GM12801 (cell line): ENCODE measurements around the gene TPM2.

Experiments
- CTCF ChIP-seq: IDR thresholded peaks from one replicate; pipeline ENCODE4 v1.5.1; 2011; ENCODE audit warnings: control low read depth; ENCODE audit not compliant: insufficient read length; ENCODE audit errors: extremely low read depth

TPM2 gene

GRCh38 chr9:35669331-35670145 is 20.2 kb downstream of the TPM2 start:
- TF ChIP-seq CTCF = no peak

GRCh38 chr9:35667939-35668338 is 21.8 kb downstream of the TPM2 start:
- TF ChIP-seq CTCF = no peak

GRCh38 chr9:35666549-35666948 is 23.2 kb downstream of the TPM2 start:
- no peak for TF ChIP-seq CTCF

GRCh38 chr9:35666045-35666444 is 23.7 kb downstream of the TPM2 start:
- TF ChIP-seq CTCF = no peak

GRCh38 chr9:35665471-35665818 is 24.3 kb downstream of the TPM2 start:
- no peak for TF ChIP-seq CTCF

- no peak for TF ChIP-seq CTCF
Measured at GRCh38 chr9:35664531-35665470, 24.9 kb downstream of the TPM2 start, which contains the start of gene ARHGEF39. ARHGEF39 (minus strand) TSS chr9:35665195; CDS start chr9:35665169, 26 bp downstream.

GRCh38 chr9:35662437-35662836 is 27.3 kb downstream of the TPM2 start:
- TF ChIP-seq CTCF = no peak
